GM19372 (cell line): Measurements from ENCODE around the gene CYLD.

Source experiments
- ATAC-seq: cut with Tn5 transposase; IDR thresholded peaks from one replicate; pipeline ENCODE4 v1.9.1; 2021; ENCODE audit warnings: mild to moderate bottlenecking, low read depth, moderate library complexity; ENCODE audit not compliant: unreplicated experiment

CYLD gene

GRCh38 chr16:50711040-50711439 lies 30.8 kb upstream of the CYLD start:
- no peak for ATAC-seq

- ATAC-seq = no peak
Observed at GRCh38 chr16:50711862-50712559, 29.9 kb upstream of the CYLD start.

GRCh38 chr16:50712560-50712898 lies 29.4 kb upstream of the CYLD start:
- ATAC-seq = no peak

GRCh38 chr16:50712956-50713355 lies 28.9 kb upstream of the CYLD start:
- ATAC-seq = no peak

GRCh38 chr16:50717091-50717490 lies 24.8 kb upstream of the CYLD start:
- ATAC-seq = no peak

- no peak for ATAC-seq
Observed at GRCh38 chr16:50717494-50717893, 24.4 kb upstream of the CYLD start.

- no peak for ATAC-seq
Observed at GRCh38 chr16:50718061-50718760, 23.7 kb upstream of the CYLD start.

GRCh38 chr16:50718761-50719400 lies 23.0 kb upstream of the CYLD start:
- no peak for ATAC-seq

GRCh38 chr16:50719401-50720337 lies 22.2 kb upstream of the CYLD start:
- no peak for ATAC-seq

- ATAC-seq = no peak
Observed at GRCh38 chr16:50721549-50722404, 20.1 kb upstream of the CYLD start.

- ATAC-seq = no peak
Observed at GRCh38 chr16:50722405-50722737, 19.5 kb upstream of the CYLD start.

- no peak for ATAC-seq
Observed at GRCh38 chr16:50722960-50723359, 18.9 kb upstream of the CYLD start.

- ATAC-seq = no peak
Observed at GRCh38 chr16:50724306-50724705, 17.6 kb upstream of the CYLD start.

GRCh38 chr16:50731130-50731988 lies 10.5 kb upstream of the CYLD start:
- no peak for ATAC-seq

- no peak for ATAC-seq
Observed at GRCh38 chr16:50731989-50732832, 9.7 kb upstream of the CYLD start.

GRCh38 chr16:50733468-50733867 lies 8.4 kb upstream of the CYLD start:
- ATAC-seq = no peak

- peak; percentile 65 for ATAC-seq
Observed at GRCh38 chr16:50735629-50736122, 6.2 kb upstream of the CYLD start.

GRCh38 chr16:50736448-50736847 lies 5.4 kb upstream of the CYLD start:
- ATAC-seq = no peak
